HG02943 (cell line): ENCODE results near the gene FBXL14.

Source experiments
- ATAC-seq: cut with Tn5 transposase; IDR thresholded peaks from one replicate; pipeline ENCODE4 v1.9.1; 2021; ENCODE audit warnings: mild to moderate bottlenecking, low read depth, moderate library complexity; ENCODE audit not compliant: unreplicated experiment

Gene FBXL14

DNA sequence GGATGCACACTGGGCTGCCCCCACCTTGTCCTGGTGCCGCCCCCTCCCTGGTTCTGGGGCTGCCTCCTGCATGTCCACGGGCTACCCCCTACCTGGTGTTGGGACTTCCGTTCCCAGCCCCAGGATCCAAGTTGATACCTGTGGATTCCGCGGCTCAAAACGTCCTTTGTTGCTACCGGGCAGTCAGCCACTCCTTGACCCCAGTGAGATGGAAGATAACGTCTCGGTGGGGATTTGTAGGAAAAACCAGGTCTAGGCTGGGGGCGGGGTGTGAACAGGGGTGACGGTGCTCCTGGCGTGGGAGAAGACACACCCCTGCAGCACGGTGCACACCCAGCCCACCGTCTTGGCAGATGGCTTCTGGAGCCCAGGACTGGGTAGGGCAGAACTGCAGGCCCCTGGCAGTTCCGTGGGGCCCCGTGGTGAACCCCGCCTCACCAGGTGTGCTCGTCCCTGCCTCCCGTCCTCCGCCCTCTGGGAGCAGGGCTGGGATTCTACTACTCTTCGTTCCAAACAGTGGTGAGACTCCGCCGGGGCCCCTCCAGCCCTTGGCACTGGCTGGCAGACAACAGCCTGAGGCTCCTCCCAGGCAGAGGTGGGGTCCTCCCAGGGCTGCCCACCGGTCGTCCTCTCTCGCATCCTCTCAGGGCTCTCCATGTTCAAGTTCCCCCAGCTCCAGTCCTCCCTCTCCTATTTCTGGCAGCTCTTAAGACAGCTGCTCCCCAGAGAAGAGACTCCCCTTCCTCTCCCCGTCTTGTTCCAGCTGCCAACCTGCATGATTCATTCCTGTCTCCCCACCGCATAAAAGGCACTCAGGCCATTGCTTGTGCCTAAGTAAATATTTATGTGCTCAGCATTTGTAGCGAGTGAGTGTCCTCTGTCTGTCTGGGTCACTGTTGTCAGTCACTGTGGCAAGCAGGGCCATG is 75.5 kb downstream of the FBXL14 start:
- ATAC-seq = no peak

GRCh38 chr12:1517734-1518525 is 76.5 kb downstream of the FBXL14 start:
- ATAC-seq = no peak

DNA sequence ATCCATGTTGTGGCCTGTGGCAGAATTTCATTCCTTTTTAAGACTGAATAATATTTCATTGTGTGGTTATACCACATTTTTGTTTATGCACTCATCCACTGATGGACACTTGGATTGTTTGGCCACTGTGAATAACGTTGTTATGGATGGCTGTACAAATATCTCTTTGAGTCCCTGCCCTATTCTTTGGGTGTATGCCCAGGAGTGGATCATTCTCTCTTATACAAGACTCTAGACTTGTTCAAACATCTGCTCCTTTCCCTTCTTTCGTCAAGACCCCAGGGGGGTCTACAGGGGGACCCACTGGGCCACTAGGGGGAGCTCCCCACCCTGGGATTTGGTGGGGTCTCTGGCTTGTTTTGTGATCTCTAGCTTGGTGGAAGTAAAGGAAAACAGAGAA is 77.4 kb downstream of the FBXL14 start:
- no peak for ATAC-seq
